HCT116 (cell line): ENCODE data around the gene LTC4S. TPM values are rescaled to one million over a fixed set of nuclear protein-coding genes. Genes with fewer than 3 reads are reported as not detected.
"Not testable (repeated sequence)": the region's sequence is repeated elsewhere in the genome, so short reads cannot be mapped to it uniquely, and the experiment has no call there.

ENCODE experiments used
- ATAC-seq: fragments of 200-7000 bp; cut with Tn5 transposase; 2 replicates; pipeline ENCODE4 v1.9.1; 2020; ENCODE audit warnings: mild to moderate bottlenecking, moderate library complexity
- Bru-seq: library from RNA; stranded (reverse); fragments of 400-500 nt; gene quantifications from one replicate; lab custom pipeline; 2021; lab: Mats Ljungman, UMichigan
- BruChase-seq, 2 experiments: library from RNA; stranded (reverse); fragments of 400-500 nt; gene quantifications; one replicate each; lab custom pipeline; 2021; lab: Mats Ljungman, UMichigan
- BruUV-seq: library from RNA; stranded (reverse); fragments of 400-500 nt; replicated peaks from 2 replicates; lab custom pipeline; 2021; lab: Mats Ljungman, UMichigan
- CTCF ChIA-PET: fragments of 300-600 bp; sonication (Branson Sonifier 250); formaldehyde crosslinking; loops from one replicate; lab custom pipeline; 2021; ENCODE audit warnings: antibody characterized with exemption; lab: Charles Lee
- POLR2A ChIA-PET: fragments of 300-600, 350-600 bp; sonication (Branson Sonifier 250); formaldehyde crosslinking; loops from one replicate; lab custom pipeline; 2021; ENCODE audit warnings: antibody characterized with exemption; lab: Charles Lee
- RAD21 ChIA-PET, 2 experiments: fragments of 300-600 bp; sonication (Branson Sonifier 250); formaldehyde crosslinking; loops; one replicate each; lab custom pipeline; 2023; ENCODE audit warnings: low total read pairs in 2 of 2; ENCODE audit not compliant: uncharacterized antibody in 2 of 2, unreplicated experiment in 2 of 2, low non-redundant PET in 1 of 2; lab: Charles Lee
- DNase-seq: peaks from one replicate; pipeline ENCODE4 v3.0.0-alpha.2; 2010; ENCODE audit warnings: low read depth, low spot score
- H2AFZ ChIP-seq: fragments of 200-600 bp; shearing (Covaris generic), sonication (generic); 2 replicates; pipeline ENCODE4 v1.6.1; 2017; ENCODE audit warnings: low read depth, mixed run types, mixed read lengths, antibody characterized with exemption, low read length; ENCODE audit not compliant: poor library complexity, severe bottlenecking
- H3K27ac ChIP-seq: 2 replicates; pipeline ENCODE4 v1.5.1; 2012; ENCODE audit warnings: low read depth, low read length
- H3K27me3 ChIP-seq: fragments of 200-600 bp; sonication (generic); 2 replicates; pipeline ENCODE4 v1.6.1; 2016; ENCODE audit warnings: mixed run types, low read length, mixed read lengths; ENCODE audit not compliant: insufficient read depth
- H3K36me3 ChIP-seq, 2 experiments: fragments of 200-500 bp in 1 of 2; fragments of 200-600 bp in 1 of 2; sonication (Bioruptor generic) in 1 of 2; sonication (generic) in 1 of 2; 2 replicates each; pipeline versions ENCODE4 v1.5.1 to v1.6.1; 2014 to 2016; ENCODE audit warnings: low read length in 2 of 2, inconsistent platforms in 1 of 2, mixed read lengths in 1 of 2, mixed run types in 1 of 2; ENCODE audit not compliant: insufficient read depth in 2 of 2, control insufficient read depth in 1 of 2
- H3K4me1 ChIP-seq, 2 experiments: fragments of 200-600 bp in 1 of 2; sonication (generic) in 1 of 2; 2 replicates each; pipeline versions ENCODE4 v1.5.1 to v1.6.1; 2012 to 2017; ENCODE audit warnings: low read length in 2 of 2, inconsistent platforms in 1 of 2, mild to moderate bottlenecking in 1 of 2, mixed read lengths in 1 of 2, mixed run types in 1 of 2, moderate library complexity in 1 of 2; ENCODE audit not compliant: insufficient read depth in 2 of 2, control insufficient read depth in 1 of 2
- H3K4me2 ChIP-seq: fragments of 200-600 bp; sonication (generic); 2 replicates; pipeline ENCODE4 v1.6.1; 2017; ENCODE audit warnings: mixed run types, low read length, mixed read lengths
- H3K4me3 ChIP-seq, 2 experiments: fragments of 200-600 bp in 1 of 2; sonication (generic) in 1 of 2; replicated peaks in 1 of 2; 2 replicates each; pipeline ENCODE4 v1.5.1; 2011 to 2016; ENCODE audit warnings: low read length in 2 of 2, control low read depth in 1 of 2, low read depth in 1 of 2, mild to moderate bottlenecking in 1 of 2, mixed read lengths in 1 of 2, mixed run types in 1 of 2
- H3K79me2 ChIP-seq: fragments of 200-600 bp; sonication (generic); 2 replicates; pipeline ENCODE4 v1.6.1; 2017; ENCODE audit warnings: mild to moderate bottlenecking, mixed run types, low read length, moderate library complexity, mixed read lengths; ENCODE audit not compliant: insufficient read depth
- H3K9ac ChIP-seq: fragments of 200-600 bp; sonication (generic); 2 replicates; pipeline ENCODE4 v1.6.1; 2016; ENCODE audit warnings: low read length, mixed read lengths
- H3K9me2 ChIP-seq: fragments of 200-600 bp; sonication (generic), shearing (Covaris generic); 2 replicates; pipeline ENCODE4 v1.6.1; 2017; ENCODE audit warnings: mixed run types, mild to moderate bottlenecking, moderate library complexity; ENCODE audit not compliant: insufficient read depth
- H3K9me3 ChIP-seq, 2 experiments: fragments of 200-500 bp in 1 of 2; fragments of 200-600 bp in 1 of 2; sonication (Bioruptor generic) in 1 of 2; sonication (generic) in 1 of 2; 2 replicates each; pipeline ENCODE4 v1.6.1; 2014 to 2017; ENCODE audit warnings: low read length in 2 of 2, mixed read lengths in 2 of 2, inconsistent platforms in 1 of 2, low read depth in 1 of 2, mild to moderate bottlenecking in 1 of 2, mixed run types in 1 of 2, moderate library complexity in 1 of 2; ENCODE audit not compliant: control insufficient read depth in 1 of 2, insufficient read depth in 1 of 2
- H4K20me1 ChIP-seq: fragments of 200-600 bp; sonication (generic), shearing (Covaris generic); 2 replicates; pipeline ENCODE4 v1.6.1; 2017; ENCODE audit warnings: mixed run types, mild to moderate bottlenecking, moderate library complexity; ENCODE audit not compliant: insufficient read depth
- ATF3 ChIP-seq: IDR thresholded peaks from 2 replicates; pipeline ENCODE4 v1.6.1; 2012
- CBX3 ChIP-seq: IDR thresholded peaks from 2 replicates; pipeline ENCODE4 v1.6.1; 2012; ENCODE audit warnings: low read depth
- CEBPB ChIP-seq: IDR thresholded peaks from 2 replicates; pipeline ENCODE4 v1.6.1; 2012; ENCODE audit warnings: low read depth
- EGR1 ChIP-seq: IDR thresholded peaks from 2 replicates; pipeline ENCODE4 v1.6.1; 2012; ENCODE audit warnings: low read depth
- ELF1 ChIP-seq: IDR thresholded peaks from 2 replicates; pipeline ENCODE4 v1.6.1; 2012; ENCODE audit warnings: low read depth, borderline replicate concordance
- EZH2 ChIP-seq: fragments of 200-600 bp; sonication (generic); IDR thresholded peaks from 2 replicates; pipeline ENCODE4 v1.6.1; 2017; ENCODE audit warnings: antibody characterized with exemption, mixed run types
- FOSL1 ChIP-seq: IDR thresholded peaks from 2 replicates; pipeline ENCODE4 v1.6.1; 2012; ENCODE audit warnings: low read depth
- JUND ChIP-seq: IDR thresholded peaks from 2 replicates; pipeline ENCODE4 v1.6.1; 2012
- MAX ChIP-seq: IDR thresholded peaks from 2 replicates; pipeline ENCODE4 v1.6.1; 2012
- POLR2A ChIP-seq: IDR thresholded peaks from 2 replicates; pipeline ENCODE4 v1.7.0; 2011; ENCODE audit warnings: borderline replicate concordance; ENCODE audit not compliant: insufficient read depth, insufficient read length; ENCODE audit errors: extremely low read depth
- POLR2AphosphoS5 ChIP-seq: IDR thresholded peaks from 2 replicates; pipeline ENCODE4 v1.6.1; 2011; ENCODE audit warnings: mild to moderate bottlenecking, low read depth, low read length, moderate library complexity
- RAD21 ChIP-seq: IDR thresholded peaks from 2 replicates; pipeline ENCODE4 v1.6.1; 2012; ENCODE audit warnings: low read depth, mild to moderate bottlenecking
- TCF7L2 ChIP-seq: IDR thresholded peaks from 2 replicates; pipeline ENCODE4 v1.7.0; 2011; ENCODE audit warnings: borderline replicate concordance, inconsistent platforms; ENCODE audit not compliant: insufficient read depth, insufficient read length; ENCODE audit errors: extremely low read depth
- YY1 ChIP-seq: IDR thresholded peaks from 2 replicates; pipeline ENCODE4 v1.6.1; 2011; ENCODE audit warnings: low read length, low read depth, moderate library complexity, mild to moderate bottlenecking; ENCODE audit not compliant: insufficient replicate concordance; ENCODE audit errors: extremely low read depth
- ZBTB33 ChIP-seq: IDR thresholded peaks from 2 replicates; pipeline ENCODE4 v1.6.1; 2011; ENCODE audit warnings: mild to moderate bottlenecking, low read length, moderate library complexity; ENCODE audit not compliant: insufficient replicate concordance; ENCODE audit errors: extremely low read depth
- ZFX ChIP-seq: fragments of 450-650 bp; IDR thresholded peaks from 2 replicates; pipeline ENCODE4 v1.6.1; 2017
- intact Hi-C: fragments of 100-400 bp; cut with micrococcal nuclease; formaldehyde crosslinking; loops from 2 replicates; pipeline ENCODE4 v1.10.0; 2022
- long read RNA-seq: library from polyadenylated mRNA; unstranded; transcript quantifications from one replicate; pipeline ENCODE4 v2.0.0, GENCODE V29; 2021; ENCODE audit not compliant: unreplicated experiment
- polyA plus RNA-seq: library from polyadenylated mRNA; unstranded; fragments of >200 nt; gene quantifications from 2 replicates; pipeline ENCODE4 v1.2.1, GENCODE V29; 2012; ENCODE audit warnings: missing spikeins
- total RNA-seq: library from RNA; stranded (reverse); gene quantifications from one replicate; pipeline ENCODE4 v1.2.1, GENCODE V29; 2021; ENCODE audit not compliant: unreplicated experiment

LTC4S gene
- 5.0 TPM for total RNA-seq
- 0.85 and 1.5 TPM in 2 replicates for polyA plus RNA-seq
- percentile 37 among the genes with signal in this experiment for Bru-seq, nascent RNA
- percentile 36 among the genes with signal in this experiment for BruChase-seq, experiment 1, labeled RNA remaining after a 6-hour chase
- percentile 49 among the genes with signal in this experiment for BruChase-seq, experiment 2, labeled RNA remaining after a 2-hour chase
- long read RNA-seq, partial matches to known transcripts: 2 of 6 reads
- long read RNA-seq, other reads (novel, unspliced or antisense): 2 of 6 reads

- no peak for ATAC-seq
- H3K9me3 ChIP-seq: no peaks in the 10 kb centered on the region
- peak within 1 kb of the TSS; percentile 99 for H3K4me2 ChIP-seq
- peaks cover 0 to 6% of the 10 kb centered on the region in 2 experiments; a peak in 1 of 4 replicates for H3K36me3 ChIP-seq
- H3K4me3 ChIP-seq: peak within 1 kb of the TSS; percentile 65 to 84
- no peak for TF ChIP-seq POLR2AphosphoS5
- no peak for TF ChIP-seq POLR2A
- no peak for TF ChIP-seq CBX3
- TF ChIP-seq EGR1: no peak
- no peak for TF ChIP-seq EZH2
- no peak for TF ChIP-seq TCF7L2
- TF ChIP-seq ZBTB33: no peak
- no peak for TF ChIP-seq FOSL1
- no peak for TF ChIP-seq ATF3
- no peak for TF ChIP-seq RAD21
- no peak for TF ChIP-seq ZFX
- TF ChIP-seq JUND: no peak
- no peak for TF ChIP-seq ELF1
- no peak for TF ChIP-seq YY1
- TF ChIP-seq CEBPB: no peak
- no peak for TF ChIP-seq MAX
- no TSS peak for BruUV-seq
- intact Hi-C loops: loop anchor here (2.0 kb wide), 1 partner anchor 31 kb away; no protein-coding TSS in a partner anchor
- H3K27me3 ChIP-seq: no peaks in the 10 kb centered on the region
- peaks cover 9 to 22% of the 10 kb centered on the region in 2 experiments; a peak in 3 of 4 replicates for H3K4me1 ChIP-seq
- RAD21 ChIA-PET: no interaction called here
- peak within 1 kb of the TSS; percentile 88 for H3K9ac ChIP-seq
- CTCF ChIA-PET: no interaction called here
- no peak within 1 kb of the TSS for H2AFZ ChIP-seq
- POLR2A ChIA-PET: no interaction called here
- no peaks in the 10 kb centered on the region for H4K20me1 ChIP-seq
- no peaks in the 10 kb centered on the region for H3K9me2 ChIP-seq
- no peak for DNase-seq
- H3K79me2 ChIP-seq: peaks cover 11% of the 10 kb centered on the region; the same call in 1 of the 2 replicates
- H3K27ac ChIP-seq: peak within 1 kb of the TSS; percentile 99
These were observed at the start of gene LTC4S for GRCh38 chr5:179793468-179794139. Gene LTC4S, plus strand, starts transcription at chr5:179793986. Its CDS starts 95 bp downstream, at chr5:179794081.

GRCh38 chr5:179744106-179744505 lies 49.7 kb upstream of the LTC4S start:
- H3K4me2 ChIP-seq, intact Hi-C loops, H3K9me2 ChIP-seq, ATAC-seq, H3K36me3 ChIP-seq, BruUV-seq, H3K27ac ChIP-seq, DNase-seq, H3K27me3 ChIP-seq, RAD21 ChIA-PET, H2AFZ ChIP-seq, H3K9me3 ChIP-seq, H3K4me1 ChIP-seq, H3K4me3 ChIP-seq, H3K9ac ChIP-seq: not testable (repeated sequence)
- CTCF ChIA-PET: interaction anchor here (0.7 kb wide), 1 partner anchor 25 kb away, joined by 3 read pairs; no protein-coding TSS in a partner anchor
- Histone ChIP-seq H4K20me1 (0 out of 2 replicates have a peak, but pooled peaks cover 10% of the 10 kb centered on the region), H3K79me2 (peaks cover 83% of the 10 kb centered on the region)
- POLR2A ChIA-PET: interaction anchor here (0.9 kb wide), 1 partner anchor 121 kb away, joined by 3 read pairs; the partner anchor contains the start of gene HNRNPH1
